Skeletal muscle cell (primary cell): Measurements from ENCODE around the gene PYDC1.
"Not testable (repeated sequence)": the region's sequence is repeated elsewhere in the genome, so short reads cannot be mapped to it uniquely, and the experiment has no call there.

Experiments
- DNase-seq: peaks from one replicate; pipeline ENCODE4 v3.0.0-alpha.2; 2010; ENCODE audit warnings: low read depth
- H3K4me3 ChIP-seq: 2 replicates; pipeline ENCODE4 v1.5.1; 2011; ENCODE audit warnings: low read depth, mild to moderate bottlenecking, control low read depth, low read length, moderate library complexity

The PYDC1 gene

DNA sequence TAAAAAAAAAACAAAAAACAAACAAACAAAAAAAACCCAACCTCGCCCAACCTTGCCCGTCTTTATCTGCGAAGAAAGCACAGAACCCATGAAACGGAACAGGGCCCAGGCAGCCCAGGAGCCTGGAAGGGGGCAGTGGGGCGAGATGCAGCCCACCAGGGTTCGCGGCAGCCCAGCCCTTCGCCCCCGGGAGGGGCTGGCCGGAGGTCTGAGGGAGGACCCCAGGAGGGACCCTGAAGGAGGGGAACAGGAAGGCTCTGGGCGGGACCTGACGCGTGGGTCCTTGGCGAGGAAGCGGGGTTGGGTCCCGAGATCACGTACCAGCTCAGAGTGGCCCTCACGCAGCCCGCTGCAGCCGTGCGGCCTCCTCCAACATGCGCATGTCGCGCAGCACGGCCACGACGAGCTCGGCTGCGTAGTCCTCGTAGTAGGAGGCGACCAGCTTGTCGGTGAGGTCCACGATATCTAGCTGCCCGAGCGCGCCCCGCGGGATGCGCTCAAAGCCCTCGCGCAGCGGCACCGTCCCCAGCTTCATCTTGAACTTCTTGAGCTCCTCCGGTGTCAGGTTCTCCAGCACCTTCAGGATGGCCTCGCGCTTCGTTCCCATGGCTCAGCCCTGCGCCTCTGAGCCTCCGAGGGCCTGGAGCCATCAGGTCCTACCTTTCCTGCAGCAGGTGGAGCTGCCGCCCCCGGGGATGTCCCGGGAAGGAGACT is at the start of gene PYDC1:
PYDC1 (minus strand) TSS at position 714 of the 714 bp plus-strand sequence; CDS start at position 607, 107 bp downstream.
- peak within 1 kb of the TSS; percentile 51 for H3K4me3 ChIP-seq
- DNase-seq = no peak

DNA sequence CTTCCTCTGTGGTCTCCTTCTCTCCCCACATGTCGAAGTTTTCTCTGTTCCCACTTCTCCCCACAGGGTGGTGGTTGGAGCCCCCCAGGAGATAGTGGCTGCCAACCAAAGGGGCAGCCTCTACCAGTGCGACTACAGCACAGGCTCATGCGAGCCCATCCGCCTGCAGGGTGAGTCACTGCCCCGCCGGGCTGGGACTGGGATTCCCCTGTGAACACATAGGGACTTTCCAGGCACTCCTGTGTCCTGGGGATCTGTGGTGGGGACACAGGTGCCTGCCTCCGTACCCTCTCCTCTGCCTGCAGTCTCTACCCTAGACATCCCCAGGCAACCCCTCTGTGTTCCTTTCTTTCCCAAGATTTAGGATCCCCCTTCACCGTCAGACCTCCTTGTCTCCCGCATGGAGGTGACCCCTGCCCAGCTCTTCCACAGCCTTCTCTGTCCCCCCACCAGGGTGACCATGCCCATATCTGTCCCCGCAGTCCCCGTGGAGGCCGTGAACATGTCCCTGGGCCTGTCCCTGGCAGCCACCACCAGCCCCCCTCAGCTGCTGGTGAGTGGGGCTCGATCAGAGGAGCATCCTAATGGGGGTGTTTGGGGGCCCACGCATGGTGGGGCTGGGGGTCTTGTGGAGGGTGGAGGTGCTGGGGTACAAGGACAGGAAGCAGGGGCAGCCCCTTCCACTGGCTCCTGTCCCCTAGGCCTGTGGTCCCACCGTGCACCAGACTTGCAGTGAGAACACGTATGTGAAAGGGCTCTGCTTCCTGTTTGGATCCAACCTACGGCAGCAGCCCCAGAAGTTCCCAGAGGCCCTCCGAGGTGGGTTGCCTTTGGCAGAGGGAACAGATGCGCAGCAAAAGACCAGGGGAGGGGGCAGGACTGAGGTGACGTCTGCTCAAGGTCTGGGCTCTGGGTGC is 48.7 kb upstream of the PYDC1 start:
- no peak for DNase-seq
- no peak overlapping the region for H3K4me3 ChIP-seq

DNA sequence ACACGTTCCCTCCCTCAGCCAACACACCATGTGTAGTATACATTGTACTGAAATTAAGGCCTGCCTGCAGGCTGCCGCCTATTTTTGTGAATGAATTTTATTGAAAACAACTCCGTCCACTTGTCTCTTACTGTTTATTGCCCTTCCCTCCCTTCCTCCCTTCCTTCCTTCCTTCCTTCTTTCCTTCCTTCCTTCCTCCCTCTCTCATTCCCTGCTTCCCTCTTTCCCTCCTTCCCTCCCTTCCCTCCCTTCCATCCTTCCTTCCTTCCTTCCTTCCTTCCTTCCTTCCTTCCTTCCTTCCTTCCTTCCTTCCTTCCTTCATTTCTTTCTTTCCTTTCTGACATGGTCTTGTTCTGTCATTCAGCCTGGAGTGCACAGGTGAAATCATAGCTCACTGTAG is 45.1 kb upstream of the PYDC1 start:
- no peak overlapping the region for H3K4me3 ChIP-seq

DNA sequence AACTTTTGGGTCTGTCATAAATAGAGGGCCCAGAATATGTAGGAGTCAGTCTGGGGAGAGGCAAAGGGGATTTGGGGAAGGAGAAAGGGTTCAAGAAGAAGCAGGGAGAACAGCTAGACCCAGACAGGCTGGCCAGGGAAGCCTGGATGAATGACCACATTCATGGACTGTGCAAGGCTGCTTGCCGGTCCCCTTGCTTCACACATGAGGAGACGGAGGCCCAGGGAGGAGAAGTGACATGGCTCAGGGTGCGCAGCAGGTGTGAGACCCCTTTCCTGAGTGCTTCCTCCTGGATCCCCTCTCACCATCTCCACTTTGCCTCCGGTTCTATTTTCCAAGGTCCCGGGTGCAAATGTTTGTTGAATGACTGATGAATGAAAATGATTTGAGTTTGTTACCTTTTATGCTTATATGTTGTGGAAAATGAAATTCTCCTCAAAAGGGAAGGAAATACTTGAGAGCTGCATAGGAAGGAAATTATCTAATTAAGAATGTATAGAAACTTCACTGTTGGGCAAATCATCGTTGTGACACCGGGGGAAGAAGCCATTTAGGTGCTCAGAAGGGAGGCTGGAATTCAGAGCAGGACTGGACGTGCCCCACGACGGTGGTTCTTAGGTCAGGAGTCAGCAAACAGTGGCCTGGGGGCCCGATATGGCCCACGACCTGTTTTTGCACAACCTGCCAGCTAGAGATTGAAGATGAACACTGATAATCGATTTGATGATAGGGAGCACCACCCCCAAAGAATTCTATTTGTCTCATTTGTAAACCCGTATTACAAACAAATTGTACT is 43.4 kb upstream of the PYDC1 start:
- DNase-seq = no peak
- H3K4me3 ChIP-seq = no peak overlapping the region

More for the DNA sequence above, 45.1 kb upstream of the PYDC1 start:
- no peak for DNase-seq

DNA sequence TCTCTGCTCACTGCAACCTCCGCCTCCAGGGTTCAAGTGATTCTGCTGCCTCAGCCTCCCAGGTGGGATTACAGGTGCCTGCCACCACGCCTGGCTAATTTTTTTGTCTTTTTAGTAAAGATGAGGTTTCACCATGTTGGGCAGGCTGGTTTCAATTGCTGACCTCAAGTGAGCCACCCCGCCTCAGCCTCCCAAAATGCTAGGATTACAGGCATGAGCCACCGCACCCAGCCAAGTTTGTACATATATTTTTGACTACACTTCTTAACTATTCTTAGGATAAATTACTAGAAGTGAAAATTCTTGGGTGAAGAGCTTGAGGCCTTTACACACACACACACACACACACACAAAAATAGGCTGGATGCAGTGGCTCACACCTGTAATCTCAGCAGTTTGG is 41.4 kb upstream of the PYDC1 start:
- no peak overlapping the region for H3K4me3 ChIP-seq
- DNase-seq = no peak

- H3K4me3 ChIP-seq = no peak overlapping the region
- DNase-seq = no peak
These were observed 39.5 kb upstream of the PYDC1 start for GRCh38 chr16:31256466-31256865.

DNA sequence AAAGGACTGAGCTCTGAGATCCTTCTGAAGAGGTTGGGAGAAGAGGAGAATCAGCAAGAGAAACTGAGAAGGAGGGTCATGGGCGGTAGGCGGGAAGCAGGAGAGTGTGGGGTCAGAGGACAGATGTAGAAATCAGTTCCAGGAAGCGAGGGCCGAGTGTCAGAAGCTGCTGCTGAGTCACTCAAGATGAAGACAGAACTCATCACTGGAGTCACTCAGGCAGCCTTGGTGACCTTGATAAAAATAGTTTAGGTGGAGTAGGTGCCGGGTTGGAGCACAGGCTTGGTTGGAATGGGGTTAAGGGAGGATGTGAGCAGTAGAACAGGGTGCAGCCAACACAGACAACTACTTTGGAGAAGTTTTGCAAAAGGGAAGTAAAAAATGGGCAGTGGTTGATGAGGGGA is 36.7 kb upstream of the PYDC1 start:
- DNase-seq = no peak
- no peak overlapping the region for H3K4me3 ChIP-seq

- no peak for DNase-seq
These were observed 34.5 kb upstream of the PYDC1 start for GRCh38 chr16:31251435-31251834.

GRCh38 chr16:31250782-31251384 is 33.9 kb upstream of the PYDC1 start:
- no peak for DNase-seq
- H3K4me3 ChIP-seq = no peak overlapping the region

More at GRCh38 chr16:31251435-31251834, 34.5 kb upstream of the PYDC1 start:
- H3K4me3 ChIP-seq = no peak overlapping the region

GRCh38 chr16:31248344-31248743 is 31.4 kb upstream of the PYDC1 start:
- H3K4me3 ChIP-seq = no peak overlapping the region
- no peak for DNase-seq

DNA sequence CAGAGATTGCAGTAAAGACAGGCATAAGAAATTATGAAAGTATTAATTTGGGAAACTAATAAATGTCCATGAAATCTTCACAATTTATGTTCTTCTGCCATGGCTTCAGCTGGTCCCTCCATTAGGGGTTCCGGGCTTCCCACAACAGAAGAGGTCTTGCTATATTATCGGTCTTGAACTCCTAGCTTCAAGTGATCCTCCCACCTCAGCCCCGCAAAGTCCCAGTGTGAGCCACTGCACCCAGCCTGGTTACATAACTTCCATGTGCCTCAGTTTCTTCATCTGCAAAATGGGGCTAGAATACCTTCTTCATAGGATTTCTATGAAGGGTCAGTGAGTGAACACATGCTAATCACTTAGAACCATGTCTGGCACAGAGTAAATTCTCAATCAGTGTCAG is 29.4 kb upstream of the PYDC1 start:
- no peak overlapping the region for H3K4me3 ChIP-seq
- no peak for DNase-seq

DNA sequence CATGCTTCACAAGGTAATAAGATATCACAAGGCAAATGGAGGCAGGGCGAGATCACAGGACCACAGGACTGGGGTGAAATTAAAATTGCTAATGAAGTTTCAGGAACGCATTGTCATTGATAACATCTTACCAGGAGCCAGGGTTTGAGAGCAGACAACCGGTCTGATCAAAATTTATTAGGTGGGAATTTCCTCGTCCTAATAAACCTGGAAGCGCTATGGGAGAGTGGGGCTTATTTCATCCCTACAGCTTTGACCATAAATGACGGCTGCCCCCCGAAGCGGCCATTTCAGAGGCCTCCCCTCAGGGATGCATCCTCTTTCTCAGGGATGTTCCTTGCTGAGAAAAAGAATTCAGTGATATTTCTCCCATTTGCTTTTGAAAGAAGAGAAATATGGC is 28.7 kb upstream of the PYDC1 start:
- not testable (repeated sequence) for H3K4me3 ChIP-seq, DNase-seq

DNA sequence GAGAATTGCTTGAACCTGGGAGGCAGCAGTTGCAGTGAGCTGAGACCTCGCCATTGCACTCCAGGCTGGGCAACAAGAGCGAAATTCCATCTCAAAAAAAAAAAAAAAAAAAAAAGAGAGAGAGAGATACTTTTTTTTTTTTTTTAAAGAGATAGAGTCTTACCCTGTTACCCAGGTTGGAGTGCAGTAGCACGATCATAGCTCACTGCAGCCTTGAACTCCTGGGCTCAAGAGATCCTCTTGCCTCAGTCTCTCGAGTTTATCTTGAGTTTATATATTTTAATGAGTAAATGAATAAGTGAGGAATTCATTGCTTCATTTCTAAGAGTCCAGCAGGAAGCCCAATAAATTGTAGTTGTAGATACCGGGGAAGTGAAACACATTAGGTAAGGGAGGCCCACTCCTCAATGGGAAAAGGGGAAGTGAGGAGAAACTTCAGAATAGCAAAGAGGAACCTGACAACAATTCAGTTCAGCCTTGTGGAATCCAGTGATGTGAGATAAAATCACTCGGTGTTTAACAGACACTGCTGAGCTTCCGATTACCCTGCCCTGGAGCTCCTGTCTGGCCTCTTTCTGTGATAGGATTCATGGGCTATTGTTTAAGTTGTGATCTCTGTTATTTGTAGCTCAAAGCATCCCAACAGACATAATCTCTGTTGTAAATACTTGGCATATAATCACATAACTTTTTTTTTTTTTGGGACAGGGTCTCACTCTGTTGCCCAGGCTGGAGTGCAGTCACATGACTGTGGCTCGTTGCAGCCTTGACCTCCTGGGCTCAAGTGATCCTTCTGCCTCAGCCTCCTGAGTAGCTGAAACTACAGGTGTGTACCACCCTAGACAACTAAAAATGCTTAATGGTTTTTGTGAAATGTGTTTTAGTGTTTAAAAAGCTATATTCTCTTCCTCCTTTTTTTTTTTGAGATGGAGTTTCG is 27.1 kb upstream of the PYDC1 start:
- DNase-seq = no peak
- H3K4me3 ChIP-seq = no peak overlapping the region

DNA sequence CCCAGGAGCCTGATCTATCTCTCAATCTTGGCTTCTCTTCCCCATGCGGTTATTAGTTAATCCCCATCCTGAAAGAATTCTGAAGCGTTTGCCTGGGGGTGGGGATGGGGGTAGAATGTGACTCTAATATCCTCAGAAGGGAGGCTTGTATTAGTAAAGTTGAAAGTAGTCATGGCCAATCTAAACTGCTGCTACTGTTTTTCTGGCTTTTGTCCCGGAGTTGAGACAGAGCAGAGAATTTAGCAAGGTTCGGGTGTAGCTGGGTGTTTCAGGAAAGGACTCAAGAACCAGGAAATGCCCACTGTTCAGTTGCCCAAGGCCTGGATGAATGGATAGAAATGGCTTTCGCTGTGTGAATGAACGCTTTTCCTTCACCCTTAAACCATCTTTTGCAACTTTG is 25.3 kb upstream of the PYDC1 start:
- no peak overlapping the region for H3K4me3 ChIP-seq
- no peak for DNase-seq

DNA sequence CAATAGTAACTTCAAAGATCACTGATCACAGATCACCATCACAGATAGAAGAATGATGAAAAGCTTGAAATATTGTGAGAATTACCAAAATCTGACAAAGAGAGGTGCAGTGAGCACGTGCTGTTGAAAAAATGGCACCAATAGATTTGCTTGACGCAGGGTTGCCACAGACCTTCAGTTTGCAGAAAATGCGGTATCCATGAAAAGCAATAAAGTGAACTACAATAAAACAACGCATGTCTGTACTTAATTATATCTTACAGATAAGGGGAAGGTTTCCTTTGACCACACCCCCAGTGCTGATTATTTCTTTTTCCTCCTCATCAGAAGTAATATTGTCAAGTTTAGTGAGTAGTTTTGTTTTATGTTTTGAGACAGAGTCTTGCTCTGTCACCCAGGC is 21.1 kb upstream of the PYDC1 start:
- no peak for DNase-seq
- no peak overlapping the region for H3K4me3 ChIP-seq

DNA sequence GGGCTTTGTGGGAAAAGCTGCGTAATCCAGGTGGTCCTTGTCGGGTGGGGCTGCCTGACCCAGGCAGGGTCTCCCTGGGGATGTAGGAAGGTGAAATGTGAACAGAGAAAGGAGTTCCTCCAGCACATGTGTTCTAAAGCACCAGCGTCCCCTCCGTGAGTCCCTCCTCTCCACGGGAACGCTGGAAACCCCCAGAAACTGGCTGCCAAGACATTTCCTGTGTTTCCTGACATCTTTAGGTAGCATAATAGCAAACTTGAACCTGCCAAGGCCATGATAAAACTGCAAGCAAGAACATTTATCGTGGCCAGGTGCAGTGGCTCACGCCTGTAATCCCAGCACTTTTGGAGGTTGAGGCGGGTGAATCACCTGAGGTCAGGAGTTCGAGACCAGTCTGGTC is 12.6 kb upstream of the PYDC1 start:
- no peak for DNase-seq
- no peak overlapping the region for H3K4me3 ChIP-seq

GRCh38 chr16:31228206-31228605 is 11.3 kb upstream of the PYDC1 start:
- H3K4me3 ChIP-seq = no peak overlapping the region
- no peak for DNase-seq

DNA sequence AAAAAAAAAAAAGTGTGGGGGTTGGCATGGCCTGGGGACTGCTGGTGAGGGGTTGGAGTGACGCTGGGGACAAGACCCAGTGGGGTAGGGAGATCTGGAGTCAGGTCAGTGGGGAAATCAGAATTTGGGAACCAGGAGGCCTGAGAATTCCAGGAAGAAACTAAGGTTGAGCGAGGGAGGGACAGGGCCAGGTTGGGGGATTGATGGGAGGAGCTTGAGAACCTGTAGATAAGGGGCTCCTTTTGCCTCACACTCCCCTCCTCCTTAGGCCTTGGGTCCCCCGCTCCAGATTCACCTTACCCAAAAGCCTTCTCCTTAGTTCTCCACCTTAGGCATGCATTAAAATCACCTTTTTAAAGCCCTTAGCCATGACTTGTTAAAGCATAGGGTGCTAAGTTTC is 8.3 kb upstream of the PYDC1 start:
- DNase-seq = no peak

More for the DNA sequence above, 8.3 kb upstream of the PYDC1 start:
- H3K4me3 ChIP-seq = no peak overlapping the region
